IPS-NIHi11 (cell line): Measurements from ENCODE around the gene CMIP.
"Not testable (repeated sequence)": the region's sequence is repeated elsewhere in the genome, so short reads cannot be mapped to it uniquely, and the experiment has no call there.

ENCODE experiments used
- DNase-seq: peaks from one replicate; pipeline ENCODE4 v3.0.0; 2012; ENCODE audit warnings: mixed read lengths, low spot score

CMIP gene

DNA sequence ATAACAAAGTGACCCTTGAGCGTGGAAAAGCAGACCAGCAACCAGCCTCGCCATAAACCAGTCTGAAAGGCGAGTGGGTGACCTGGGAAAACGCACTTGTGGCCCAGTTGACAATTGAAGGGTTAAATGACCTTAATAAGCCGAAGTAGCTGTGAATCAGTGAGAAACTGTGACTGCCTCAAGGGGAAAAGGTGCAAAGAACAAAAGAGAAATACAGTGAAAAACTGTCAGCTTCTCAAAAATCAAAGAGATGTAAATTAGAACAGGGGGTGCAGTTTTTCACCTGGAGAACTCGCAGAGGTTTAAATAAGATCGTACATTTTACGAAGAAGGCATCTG lies 124.1 kb downstream of the CMIP start:
- no peak for DNase-seq

DNA sequence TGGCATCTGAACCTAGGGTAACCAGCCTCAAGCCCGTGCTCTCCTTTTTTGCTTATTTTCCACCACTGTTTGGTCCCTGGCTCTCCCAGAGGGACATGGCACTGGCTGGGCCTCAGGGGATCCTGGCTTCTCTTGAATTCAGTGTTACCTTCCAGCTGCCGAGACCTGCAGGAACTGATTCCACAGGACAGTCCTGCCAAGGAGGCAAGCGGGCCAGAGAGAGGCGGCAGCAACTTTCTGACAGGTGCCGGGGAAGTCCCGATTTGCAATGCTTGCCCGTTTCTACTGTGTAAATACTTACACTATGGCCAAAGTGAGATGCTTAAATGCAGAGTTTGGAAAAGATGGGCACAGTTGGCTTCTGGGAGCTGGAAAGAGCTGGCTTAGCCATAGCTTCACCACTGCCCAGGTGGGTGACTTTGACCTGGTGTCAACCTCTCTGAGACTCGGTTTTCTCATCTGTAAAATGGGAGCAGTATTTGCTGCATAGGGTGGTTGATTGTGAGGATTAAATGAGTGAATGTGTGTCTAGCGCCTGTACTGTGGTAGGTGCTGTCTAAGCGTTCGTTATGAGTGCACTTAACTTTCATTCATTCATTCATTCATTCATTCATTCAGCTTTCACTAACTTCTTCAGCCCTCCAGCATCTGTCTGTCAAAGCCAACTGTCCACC lies 124.9 kb downstream of the CMIP start:
- no peak for DNase-seq

DNA sequence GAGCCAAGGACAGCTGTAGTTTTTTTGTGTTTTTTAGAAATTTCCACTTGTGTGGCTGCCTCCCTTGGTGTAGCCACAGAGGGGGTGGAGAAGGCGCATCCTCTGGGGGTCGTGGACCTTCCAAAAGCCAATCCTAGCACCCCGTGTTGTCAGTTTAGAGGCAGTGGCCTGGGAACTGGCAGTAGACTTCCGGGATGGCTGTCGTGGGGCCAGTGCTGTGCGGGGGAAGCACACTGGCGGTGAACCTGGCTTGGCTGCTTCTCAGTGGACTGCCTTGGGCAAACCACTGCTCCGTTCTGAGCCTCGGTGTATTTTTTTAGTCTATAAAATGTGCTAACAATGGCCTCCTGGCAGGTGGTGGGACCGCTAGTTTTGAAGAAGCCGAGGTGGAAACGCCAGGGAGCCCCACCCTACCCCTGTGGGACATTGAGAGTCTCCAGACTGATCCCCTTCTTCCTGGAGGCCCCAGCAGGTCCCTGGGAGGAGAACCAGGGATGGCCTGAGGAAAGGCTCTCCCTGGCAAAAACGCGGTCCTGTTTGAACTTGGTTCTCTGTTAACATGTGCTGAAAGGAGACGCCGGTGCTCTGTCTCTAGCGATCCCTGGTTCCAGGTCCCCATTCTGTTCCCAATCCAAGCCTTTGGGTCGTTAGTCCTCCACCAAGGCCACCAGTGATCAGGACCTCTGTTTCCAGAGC lies 125.7 kb downstream of the CMIP start:
- DNase-seq, result no peak

DNA sequence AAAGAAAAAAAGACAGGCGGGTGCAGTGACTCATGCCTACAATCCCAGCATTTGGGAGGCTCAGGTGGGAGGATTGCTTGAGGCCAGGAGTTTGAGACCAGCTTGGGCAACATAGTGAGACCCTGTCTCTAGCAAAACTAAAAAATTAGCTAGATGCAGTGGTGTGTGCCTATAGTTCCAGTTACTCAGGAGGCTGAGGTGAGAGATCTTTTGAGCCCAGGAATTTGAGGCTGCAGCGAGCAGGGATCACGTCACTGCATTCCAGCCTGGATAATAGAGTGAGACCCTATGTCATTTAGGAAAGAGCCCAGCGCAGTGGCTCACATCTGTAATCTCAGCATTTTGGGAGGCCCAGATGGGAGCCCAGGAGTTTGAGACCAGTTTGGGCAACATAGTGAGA lies 126.6 kb downstream of the CMIP start:
- no peak for DNase-seq

DNA sequence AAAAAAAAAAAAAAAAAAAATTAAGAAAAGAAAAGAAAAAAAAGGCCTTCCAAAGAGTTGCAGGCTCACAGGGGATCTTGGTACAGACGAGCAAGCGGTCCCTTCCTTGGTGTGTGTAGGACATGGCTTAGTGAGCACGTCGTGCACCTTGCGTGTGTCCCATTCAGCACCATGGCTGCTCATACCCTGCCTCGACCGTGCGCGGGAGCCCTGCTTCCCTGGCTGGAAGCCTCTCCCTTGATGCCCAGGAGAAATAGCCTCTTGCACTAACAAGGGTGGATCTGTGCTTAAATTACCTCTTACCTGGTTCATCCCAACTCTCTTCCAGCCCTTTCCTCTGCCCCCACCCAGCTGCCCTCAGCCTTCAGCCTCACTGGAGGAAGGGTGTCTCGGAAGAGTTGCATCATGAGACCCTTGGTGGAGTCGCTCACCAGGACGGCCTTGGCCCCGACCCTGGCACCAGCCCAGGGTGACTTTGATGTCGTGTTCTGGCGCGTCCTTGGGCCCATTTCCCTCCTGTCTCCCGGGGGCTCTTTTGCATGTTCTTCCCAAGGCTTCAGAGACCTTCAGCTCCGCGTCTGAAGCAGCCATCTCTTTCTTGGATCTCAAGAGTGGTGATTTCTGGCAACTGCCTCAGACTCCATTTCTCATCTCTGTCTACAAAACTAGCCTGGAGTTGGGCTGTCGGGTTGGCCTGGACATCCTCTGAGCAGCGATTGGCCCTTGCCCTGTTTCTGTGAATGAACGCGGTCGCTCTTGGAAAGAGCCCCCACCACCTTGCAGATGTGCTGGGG lies 127.2 kb downstream of the CMIP start:
- no peak for DNase-seq

DNA sequence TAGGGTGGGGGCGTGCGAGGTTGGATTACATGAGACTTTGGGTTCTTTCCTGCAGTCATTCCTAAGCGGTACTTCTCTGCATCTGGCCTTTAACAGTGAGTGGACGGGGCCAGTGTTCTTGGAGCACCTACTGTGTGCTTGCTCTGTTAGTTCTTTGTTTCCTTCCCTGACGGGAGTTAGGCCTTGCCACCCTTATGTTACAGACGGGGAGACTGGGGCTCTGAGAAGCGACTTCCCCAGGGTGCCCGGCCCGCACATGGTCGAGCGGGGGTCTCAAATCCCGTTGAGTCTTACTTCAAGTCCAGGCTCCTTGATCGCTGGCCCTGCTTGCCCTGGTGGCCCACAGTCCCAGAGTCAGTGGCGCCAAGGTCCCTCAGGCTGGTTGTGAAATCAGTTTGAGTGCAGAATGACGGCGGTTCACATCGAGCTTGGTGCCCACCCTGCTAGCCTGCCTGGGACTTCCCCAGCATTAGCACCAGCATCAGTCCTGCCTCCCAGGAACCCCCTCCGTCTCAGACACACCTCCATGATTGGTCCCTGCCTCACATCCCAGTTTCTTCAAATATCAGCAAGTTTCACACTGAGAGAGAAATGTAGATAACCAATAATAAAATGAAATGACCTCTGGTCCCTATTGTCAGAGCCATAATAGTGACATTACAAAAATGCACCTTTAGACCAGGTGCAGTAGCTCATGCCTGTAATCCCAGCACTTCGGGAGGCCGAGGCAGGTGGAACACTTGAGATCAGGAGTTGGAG lies 128.0 kb downstream of the CMIP start:
- no peak for DNase-seq

DNA sequence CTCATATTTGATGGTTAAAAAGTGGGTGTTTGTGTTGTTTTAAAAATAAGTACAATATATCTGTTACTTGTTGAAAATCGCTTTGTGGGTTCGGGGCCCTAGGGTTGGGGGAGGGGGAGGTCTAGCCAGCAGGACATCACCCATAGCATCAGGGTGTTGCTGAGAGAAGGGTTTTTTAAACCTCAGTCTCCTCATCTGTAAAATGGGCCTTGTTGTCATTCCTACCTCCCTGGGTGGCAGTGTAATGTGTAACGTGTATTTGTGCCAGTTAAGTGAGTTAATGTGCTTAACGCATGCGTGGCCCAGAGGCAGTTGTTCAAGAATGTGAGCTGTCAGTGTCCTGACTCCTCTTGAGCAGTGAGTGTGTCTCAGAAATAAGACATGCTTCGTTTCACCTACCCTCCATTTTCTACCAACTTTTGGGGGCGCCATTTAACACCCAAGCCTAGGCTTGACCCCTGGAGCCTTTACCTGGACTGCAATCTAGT lies 129.0 kb downstream of the CMIP start:
- DNase-seq, result no peak

DNA sequence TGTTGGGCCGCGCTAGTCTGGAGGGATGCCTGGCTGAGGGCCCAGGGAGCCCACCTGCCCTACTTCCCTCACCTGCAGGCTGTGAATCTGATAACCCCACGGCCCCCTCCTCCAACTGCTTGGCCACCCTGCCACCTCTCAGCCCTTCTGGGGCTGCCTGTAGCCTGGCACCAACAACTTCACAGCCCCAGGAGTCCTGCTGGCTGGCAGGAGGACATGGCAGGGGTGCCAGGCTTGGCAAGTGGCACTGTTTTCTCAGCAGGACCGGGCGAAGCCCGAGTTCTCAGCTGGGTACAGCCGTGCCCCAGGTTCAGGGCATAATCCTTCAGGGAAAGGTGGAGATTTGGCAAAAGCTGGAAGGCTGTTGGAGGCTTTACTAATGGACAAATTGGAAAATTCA lies 129.6 kb downstream of the CMIP start:
- DNase-seq, result no peak

DNA sequence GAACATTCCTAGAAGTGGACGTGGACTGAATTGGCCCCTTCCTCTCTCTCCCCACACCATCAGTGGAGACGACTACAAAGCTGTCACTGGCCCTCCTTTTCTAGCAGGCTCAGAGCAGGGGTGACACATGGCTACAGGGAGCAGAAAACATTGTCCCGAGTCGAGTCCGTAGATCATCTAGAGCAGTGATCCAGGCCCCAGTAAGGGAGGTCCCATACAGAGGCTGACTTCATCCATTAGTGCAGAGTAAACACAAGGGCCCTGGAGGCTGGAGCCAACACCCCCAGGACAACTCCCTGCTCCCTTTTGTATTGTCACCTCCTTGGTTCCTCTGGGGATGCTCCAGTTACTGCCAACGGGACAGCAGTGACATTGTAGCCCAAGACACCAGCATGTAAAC lies 130.7 kb downstream of the CMIP start:
- DNase-seq, result no peak

DNA sequence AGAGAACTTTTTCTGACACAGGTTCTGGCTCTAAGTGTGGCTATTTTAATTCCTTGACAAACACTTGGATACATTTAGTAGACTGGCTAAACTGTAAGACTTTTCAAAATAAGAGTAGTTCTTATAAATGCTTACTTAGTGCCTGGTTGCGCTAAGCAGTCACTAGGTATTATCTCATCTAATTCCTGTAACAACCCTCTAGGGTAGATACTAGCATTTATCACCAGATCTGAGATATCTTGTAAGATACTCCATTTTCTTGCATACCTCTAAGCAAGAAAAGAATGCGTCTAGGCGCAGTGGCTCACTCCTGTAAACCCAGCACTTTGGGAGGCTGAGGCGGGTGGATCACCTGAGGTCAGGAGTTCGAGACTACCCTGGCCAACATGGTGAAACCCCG lies 131.2 kb downstream of the CMIP start:
- DNase-seq, result no peak

DNA sequence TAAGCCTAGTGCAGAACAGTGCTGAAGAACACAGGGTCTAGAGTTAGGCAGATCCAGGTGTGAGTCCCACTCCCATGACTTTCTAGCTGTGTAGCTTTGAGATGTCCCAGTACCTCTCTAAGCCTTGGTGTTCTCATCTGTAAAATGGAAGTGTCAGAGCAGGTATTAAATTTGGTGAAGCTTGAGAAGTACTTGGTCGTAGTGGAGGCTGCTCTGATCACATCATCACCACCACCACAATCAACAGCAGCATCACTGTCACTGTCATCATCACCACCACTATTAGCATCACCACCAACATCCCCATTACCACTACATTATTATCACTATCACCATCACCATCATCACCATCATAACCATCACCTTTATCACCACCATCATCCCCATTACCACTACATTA lies 132.1 kb downstream of the CMIP start:
- no peak for DNase-seq

DNA sequence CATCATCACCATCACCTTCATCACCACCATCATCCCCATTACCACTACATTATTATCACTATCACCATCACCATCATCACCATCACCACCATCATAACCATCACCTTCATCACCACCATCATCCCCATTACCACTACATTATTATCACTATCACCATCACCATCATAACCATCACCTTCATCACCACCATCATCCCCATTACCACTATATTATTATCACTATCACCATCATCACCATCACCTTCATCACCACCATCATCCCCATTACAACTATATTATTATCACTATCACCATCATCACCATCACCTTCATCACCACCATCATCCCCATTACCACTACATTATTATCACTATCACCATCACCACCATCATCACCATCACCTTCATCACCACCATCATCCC lies 132.7 kb downstream of the CMIP start:
- DNase-seq, result not testable (repeated sequence)

DNA sequence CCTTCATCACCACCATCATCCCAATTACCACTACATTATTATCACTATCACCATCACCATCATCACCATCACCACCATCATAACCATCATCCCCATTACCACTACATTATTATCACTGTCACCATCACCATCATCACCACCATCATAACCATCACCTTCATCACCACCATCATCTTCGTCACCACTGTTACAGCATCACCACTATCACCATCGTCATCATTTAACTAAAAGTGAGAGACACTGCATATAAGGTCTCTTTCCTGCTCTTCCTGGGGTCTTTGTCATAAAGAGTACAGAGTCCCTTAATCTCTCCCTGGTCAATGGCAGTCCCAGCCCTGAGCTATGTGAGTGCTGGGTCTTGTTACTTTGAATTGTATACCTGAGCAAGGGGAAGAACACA lies 133.5 kb downstream of the CMIP start:
- DNase-seq, result no peak

DNA sequence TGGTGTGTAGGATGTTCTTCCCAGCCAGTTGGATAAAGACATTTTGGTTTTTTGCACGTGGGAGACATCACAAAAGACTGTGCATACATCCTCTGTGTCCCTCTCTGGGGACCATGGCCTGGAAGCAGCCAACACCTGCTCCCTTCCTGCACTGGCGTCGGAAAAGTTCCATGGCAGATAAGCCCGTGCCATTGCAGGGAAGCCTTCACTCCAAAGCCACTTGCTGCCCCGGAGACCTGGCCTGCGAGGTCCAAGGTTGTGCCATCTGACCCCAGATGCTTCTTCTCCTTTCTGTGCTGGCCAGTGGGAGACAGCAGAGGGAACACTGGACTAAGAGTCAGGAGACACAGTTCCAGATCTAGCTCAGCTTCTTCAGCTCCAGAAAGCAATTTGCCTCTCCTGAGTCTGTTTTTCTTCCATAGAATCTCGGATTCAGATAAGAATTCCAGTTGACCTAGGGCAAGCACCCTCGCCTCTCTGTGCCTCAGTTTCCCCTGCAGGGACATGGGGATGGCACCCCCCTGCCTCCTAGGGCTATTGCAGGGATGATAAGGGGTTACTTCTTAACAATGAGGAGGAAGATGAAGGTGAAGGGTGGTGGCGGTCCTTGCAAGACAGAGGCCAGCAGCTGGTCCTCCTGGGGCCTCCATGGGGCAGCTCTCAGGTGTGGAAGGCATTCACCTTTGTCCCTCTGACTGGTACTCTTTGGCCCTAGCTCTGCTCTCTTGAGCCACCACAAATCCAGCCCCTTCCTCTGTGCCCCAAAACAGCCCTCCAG lies 134.2 kb downstream of the CMIP start:
- DNase-seq, result no peak

DNA sequence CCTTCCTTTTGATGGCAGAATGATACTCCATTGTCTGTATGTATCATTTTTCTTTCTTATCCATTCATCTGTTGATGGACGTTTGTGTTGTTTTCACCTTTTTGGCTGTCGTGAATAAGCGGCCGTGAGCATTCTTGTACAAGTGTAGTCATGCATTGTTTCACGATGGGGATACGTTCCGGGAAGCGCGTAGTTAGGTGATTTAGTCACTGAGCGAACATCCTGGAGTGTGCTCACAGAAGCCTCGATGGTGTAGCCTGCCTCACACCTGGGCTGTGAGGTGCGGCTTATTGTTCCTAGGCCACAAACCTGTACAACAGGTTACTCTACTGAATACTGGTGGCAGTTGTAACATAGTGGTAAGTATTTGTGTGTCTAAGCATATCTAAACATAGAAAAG lies 136.5 kb downstream of the CMIP start:
- no peak for DNase-seq

DNA sequence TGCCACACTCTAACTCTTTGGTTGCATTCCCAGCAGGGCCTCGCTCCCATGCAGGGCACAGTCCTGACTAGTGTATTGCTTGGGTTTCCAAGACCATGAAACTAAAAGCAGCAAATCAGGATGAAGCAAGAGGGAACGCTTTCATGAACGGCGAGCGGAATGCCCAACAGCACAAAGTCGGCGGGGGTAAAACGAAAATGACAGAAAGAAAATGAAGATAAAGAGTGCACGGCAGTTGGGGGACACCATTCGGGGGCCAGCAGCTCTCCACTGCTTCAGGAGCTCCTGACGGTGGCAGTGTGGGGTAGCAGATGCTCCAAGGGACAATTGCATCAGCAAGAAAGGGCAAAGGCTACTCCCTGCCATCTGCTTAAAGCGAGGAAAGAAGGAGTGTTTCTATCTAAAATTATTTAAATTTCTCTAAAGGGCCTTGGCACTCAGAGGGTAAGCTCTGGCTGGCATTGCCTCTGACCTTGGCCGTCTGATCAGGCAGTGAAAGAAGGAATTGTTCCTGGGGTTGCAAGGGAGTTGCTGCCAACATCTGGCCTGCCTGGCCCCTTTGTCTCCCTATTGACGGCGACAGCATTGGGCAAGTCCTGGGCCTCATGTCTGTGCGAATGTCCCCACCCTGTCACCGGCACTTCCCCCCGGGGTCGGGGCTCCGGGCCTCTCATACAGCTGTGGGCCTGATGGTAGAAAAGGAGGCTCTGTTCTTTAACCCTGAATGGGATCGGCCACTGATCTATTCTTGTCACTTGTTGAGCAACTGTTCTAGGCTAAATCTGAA lies 138.2 kb downstream of the CMIP start:
- no peak for DNase-seq

DNA sequence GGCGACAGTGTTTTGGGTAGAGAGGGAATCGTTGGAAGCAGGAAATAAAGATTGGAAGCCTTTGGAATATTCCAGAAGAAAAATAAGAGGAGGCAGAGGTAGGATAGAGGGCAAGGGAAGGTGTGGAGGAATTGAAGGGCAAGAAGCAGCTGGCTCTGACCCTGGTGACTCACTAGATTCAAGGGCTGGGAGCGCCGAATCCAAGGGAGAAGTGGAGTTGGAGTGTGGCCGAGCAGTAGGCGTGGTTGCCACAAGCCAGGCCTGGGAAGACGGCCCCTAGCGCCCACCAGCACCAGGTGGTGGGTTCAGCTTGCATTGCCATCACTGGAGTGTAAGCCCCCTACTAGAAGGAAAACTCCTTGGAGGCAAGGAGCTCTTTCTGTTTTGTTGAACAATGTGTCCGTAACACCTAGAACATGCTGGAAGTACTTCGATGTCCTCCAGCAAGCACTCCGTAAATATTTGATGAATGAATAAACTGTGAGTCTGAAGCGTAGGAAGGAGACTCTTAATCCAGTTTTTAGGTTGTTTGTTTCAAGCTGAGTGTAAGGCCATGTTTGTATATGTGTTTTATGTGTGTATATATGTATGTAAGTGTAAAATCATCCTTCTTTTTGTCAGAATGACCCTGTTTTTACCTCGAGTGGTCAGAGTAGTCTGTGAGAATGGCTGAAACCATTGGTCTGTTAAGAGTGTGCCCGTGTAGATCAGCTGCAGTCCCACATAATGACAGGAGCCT lies 139.5 kb downstream of the CMIP start:
- DNase-seq, result no peak

DNA sequence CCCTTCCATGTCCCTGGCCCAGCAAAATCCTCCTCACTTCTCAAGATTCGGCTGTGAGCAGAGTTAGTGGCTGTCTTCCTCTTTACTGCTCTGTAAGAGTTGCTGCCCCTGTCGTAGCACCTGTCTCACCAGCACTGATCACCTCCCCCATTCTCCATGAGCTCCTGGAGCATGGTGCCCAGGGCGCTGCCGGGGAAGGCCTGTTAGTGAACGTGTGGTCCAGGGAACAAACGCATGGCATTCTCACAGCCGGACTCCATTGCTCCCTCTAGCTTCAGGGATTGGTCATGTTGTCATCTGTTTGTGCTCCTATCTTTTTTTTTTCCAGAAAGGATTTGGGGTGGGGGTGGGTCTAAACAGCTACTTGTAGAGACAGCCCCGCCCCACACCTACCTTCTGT lies 141.2 kb downstream of the CMIP start:
- peak; percentile 63 for DNase-seq

DNA sequence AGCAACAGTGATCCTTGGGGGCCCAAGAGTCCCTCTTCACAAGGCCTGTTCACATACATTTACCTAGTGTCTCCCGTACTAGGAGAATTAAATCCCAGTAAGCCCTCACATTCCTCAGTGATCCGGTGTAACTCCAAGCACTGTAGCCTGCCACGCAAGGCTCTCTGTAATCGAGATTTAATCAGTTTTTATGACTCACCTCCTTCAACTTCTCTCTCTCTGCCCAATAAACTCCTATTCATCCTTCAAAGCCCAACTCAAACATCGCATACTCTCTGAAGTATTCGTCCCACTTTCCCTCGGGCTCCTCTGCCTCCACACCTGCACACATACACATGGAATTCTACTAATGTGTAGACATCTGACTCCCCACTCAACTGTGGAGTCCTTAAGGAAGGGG lies 141.8 kb downstream of the CMIP start:
- DNase-seq, result no peak

DNA sequence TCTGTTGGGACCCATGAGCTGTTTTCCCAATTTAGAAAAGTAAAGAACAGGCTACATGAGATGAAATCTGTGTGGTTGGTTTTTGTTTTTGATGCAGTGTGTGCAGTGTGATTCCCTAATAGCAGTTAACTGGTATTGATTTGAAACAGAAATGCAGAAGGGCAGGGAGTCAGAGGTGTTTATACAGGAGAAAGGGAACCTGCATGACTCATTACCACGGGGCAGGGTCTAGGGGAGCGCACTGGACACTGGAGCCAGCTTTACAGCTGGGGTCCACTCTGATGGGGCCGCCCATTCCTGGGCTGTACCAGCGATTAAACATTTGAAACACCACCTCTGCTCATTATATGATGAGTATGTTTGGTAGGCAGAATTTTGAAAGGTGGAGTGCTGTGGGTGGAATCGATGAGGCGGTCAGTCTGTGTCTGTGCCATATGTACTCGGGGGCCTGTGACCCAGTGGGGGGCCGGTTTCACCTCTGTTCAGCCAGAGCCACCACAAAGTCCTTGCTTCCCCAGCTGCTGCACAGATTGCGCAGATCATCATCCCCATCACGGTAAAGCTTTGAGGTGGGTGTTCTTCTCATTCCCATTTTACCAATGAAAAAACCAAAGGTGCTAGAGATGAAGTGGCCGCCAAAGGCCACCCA lies 142.5 kb downstream of the CMIP start:
- no peak for DNase-seq
